ENCODE results near the gene GOLGA7B. TPM values are rescaled to one million over a fixed set of nuclear protein-coding genes. Genes with fewer than 3 reads are reported as not detected.

Gene GOLGA7B
- total and polyA plus RNA-seq, 8 donors, result 0.17 to 1.9 (median 0.49) TPM

DNA sequence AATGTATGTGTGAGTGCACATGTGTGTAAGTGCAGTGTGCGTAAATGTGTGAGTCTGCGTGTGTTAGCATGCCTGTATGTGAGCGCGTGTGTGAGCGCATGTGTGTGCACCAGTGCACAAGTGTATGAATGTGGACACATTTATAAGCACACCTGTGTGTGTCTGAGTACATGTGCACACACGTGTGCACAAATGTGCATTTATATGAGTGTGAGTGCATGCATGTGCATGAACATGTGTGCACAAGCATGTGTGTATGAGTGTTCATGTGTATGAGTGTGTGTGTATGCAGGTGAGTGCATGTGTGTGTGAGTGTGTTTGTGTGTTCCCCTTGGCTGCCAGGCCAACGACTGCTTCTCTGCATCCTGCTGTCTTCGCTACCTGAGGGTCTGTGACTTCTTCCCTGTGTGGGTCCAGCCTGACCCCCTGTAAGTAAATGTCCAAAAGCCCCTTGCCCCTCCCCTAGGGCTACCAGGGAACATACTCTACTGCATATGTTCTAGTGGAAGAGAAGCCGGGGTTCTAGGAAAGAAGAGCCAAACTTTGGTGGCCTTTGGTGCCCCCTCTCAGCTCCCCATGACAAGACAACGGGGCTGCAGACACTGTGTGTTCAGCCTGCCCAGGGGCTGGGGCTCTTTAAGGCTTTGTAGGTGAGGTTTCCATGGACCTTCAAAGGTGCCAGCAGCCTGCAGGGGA lies 17.0 kb downstream of the GOLGA7B start:
- Histone ChIP-seq H3K4me1 (peaks cover 6 to 10% of the 10 kb centered on the region in 2 donors), H3K27me3 (peaks cover 0 to 31% of the 10 kb centered on the region in 2 donors), H3K27ac (no peak overlapping the region), H3K36me3 (no peaks in the 10 kb centered on the region), H3K4me3 (no peak overlapping the region), H3K9me3 (no peaks in the 10 kb centered on the region)
- ATAC-seq (no peak), DNase-seq (no peak)
- intact Hi-C loops (cut with DNase I), result no loop called here
- TF ChIP-seq, protein P1, sequence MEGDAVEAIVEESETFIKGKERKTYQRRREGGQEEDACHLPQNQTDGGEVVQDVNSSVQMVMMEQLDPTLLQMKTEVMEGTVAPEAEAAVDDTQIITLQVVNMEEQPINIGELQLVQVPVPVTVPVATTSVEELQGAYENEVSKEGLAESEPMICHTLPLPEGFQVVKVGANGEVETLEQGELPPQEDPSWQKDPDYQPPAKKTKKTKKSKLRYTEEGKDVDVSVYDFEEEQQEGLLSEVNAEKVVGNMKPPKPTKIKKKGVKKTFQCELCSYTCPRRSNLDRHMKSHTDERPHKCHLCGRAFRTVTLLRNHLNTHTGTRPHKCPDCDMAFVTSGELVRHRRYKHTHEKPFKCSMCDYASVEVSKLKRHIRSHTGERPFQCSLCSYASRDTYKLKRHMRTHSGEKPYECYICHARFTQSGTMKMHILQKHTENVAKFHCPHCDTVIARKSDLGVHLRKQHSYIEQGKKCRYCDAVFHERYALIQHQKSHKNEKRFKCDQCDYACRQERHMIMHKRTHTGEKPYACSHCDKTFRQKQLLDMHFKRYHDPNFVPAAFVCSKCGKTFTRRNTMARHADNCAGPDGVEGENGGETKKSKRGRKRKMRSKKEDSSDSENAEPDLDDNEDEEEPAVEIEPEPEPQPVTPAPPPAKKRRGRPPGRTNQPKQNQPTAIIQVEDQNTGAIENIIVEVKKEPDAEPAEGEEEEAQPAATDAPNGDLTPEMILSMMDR (IDR thresholded peaks at IDR 0.05), result no peak

DNA sequence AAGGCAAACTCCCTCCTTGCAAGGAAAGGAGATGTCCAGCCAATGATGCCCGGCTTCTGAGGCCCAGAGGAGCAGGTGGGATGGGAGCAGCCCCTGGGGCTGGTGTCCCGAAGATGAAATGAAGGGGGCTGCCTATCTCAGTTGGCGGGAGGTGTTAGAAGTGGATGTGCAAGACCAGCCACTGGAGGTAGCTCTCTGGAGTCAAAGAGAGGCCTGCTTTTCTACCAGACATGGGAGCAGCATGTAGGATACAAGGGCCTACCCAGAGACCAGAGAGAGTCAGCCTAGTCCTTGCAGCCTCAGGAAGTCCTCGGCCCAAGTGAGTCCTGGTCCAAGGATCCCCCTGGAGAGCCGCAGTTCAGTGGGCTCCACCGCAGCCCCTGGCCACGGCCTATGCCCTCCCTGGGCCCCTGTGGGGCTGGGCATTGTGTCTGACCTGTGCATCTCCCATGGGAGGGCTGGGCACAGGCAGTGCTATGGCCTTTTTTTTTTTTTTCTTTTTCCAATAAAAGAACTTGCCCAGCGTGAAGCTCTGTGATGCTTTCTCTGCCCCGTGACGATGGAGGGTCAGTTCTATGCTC lies 17.7 kb downstream of the GOLGA7B start:
- ATAC-seq (no peak), DNase-seq (no peak)
- peaks cover 0 to 31% of the 10 kb centered on the region in 2 donors for H3K27me3 ChIP-seq
- no peaks in the 10 kb centered on the region for H3K9me3 ChIP-seq
- H3K4me3 ChIP-seq, result no peak overlapping the region
- intact Hi-C loops (cut with DNase I), result no loop called here
- TF ChIP-seq, protein P1 (IDR thresholded peaks at IDR 0.05), result no peak
- H3K36me3 ChIP-seq, result no peaks in the 10 kb centered on the region
- peaks cover 6 to 10% of the 10 kb centered on the region in 2 donors for H3K4me1 ChIP-seq
- H3K27ac ChIP-seq, result no peak overlapping the region

DNA sequence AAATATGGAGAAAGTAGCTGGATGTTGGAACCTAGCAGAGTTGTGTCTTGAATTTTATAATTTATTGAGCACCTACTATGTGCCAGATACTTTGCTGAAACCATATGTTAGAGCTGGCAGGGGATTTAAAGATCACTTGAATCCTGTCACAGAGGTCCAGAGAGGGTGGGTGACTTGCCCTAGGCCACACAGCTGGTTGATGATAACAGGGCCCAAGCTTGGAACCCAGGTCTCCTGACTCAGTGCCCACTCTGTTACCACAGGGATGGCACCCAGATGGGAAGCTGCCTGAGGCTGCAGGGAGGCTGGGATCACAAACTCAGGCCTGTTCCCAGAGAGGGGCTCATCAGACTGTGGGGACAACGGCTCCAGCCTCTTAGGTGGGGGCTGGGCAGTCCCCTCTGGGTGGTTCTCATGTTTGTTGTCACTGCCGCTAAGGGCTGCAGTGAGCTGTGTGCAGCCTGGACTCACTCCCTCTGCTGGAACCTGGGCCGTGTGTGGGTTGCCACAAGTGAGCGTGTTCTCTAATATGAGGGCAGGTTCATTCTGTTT lies 18.6 kb downstream of the GOLGA7B start:
- TF ChIP-seq, protein P1 (IDR thresholded peaks at IDR 0.05), result no peak
- no peaks in the 10 kb centered on the region for H3K9me3 ChIP-seq
- peaks cover 6 to 10% of the 10 kb centered on the region in 2 donors for H3K4me1 ChIP-seq
- no peaks in the 10 kb centered on the region for H3K36me3 ChIP-seq
- H3K27ac ChIP-seq, result no peak overlapping the region
- DNase-seq (no peak), ATAC-seq (no peak)
- H3K4me3 ChIP-seq, result no peak overlapping the region
- intact Hi-C loops (cut with DNase I), result no loop called here
- peaks cover 0 to 31% of the 10 kb centered on the region in 2 donors for H3K27me3 ChIP-seq

DNA sequence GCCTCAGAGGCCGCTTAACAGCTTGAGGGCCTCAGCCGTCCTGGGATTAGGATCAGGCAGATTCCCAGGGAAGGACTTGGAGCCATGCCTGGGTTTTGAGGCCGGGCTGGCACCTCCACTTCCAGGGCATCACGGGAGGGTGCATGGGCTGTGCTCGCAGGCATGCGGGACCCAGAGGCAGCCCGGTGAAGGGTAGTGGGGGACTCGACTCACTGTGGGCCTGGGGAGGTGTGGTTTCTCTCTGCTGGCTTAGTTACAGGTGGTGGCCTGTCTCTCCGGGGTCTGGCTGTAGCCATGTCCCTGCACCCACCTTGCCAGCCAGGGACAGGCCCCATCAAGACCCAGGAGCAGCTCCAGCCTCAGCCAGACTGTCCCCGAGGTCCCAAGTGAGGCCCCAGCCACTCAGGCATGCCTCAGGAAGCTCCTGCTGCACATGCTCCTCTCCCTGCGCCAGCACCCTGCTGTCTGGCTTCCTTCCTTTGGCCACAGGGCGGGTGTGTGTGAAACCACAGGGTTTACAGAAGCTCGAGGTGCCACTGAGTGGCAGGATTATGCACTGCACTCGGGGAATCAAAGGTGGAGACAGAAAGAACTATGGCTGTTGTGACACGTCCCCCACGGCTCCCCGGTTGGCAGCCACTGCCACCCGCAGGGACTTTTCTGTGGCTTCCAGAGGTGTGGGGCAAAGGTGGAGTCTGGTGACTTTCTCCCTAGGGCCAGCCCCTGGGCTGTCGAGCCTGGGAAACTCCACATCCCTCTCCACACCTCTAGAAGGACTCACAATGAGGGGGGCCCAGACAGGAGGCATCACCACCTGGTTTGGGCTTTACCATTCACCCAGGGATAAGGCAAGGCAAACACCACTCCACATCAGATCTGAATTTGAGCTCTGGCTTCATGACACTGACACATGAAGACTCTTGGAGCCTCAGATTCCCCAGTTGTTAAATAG lies 19.7 kb downstream of the GOLGA7B start:
- no peaks in the 10 kb centered on the region for H3K9me3 ChIP-seq
- no peak overlapping the region for H3K4me3 ChIP-seq
- DNase-seq (peak in 3 of 4 donors; percentile 77 to 89 (median 88)), ATAC-seq (peak; percentile 99)
- H3K27me3 ChIP-seq, result peaks cover 0 to 31% of the 10 kb centered on the region in 2 donors
- no peak overlapping the region for H3K27ac ChIP-seq
- no peaks in the 10 kb centered on the region for H3K36me3 ChIP-seq
- intact Hi-C loops (cut with DNase I), result no loop called here
- TF ChIP-seq, protein P1 (IDR thresholded peaks at IDR 0.05), result peak; percentile 64 to 76
- H3K4me1 ChIP-seq, result peaks cover 6 to 10% of the 10 kb centered on the region in 2 donors

All from left lung (tissue), 10 donors.